Measurements from ENCODE around the gene LINC00237. TPM values are rescaled to one million over a fixed set of nuclear protein-coding genes. Genes with fewer than 3 reads are reported as not detected.

The LINC00237 gene
- total RNA-seq, 1 experiment from 2014 or later = not detected

DNA sequence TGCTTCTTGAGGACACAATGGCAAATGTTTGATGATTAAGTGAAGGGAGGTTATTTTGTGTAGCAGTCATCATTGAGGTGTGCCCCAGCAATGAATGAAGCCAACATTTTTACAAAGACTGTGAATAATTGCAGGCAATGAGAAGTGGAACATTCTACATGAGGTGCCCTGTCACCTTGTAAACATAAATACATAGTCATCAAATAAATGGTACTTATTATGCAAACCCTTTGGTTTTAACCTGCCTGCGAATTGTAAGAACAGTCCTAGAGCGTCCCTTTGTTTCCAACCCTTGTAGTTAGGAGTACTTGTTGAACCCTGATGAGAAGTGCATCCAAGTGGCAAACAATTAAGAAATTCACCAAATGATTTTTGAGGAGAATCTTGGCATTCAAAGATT, 12.6 kb upstream of the LINC00237 start:
- ChIA-PET CTCF (interaction anchor here (0.9 to 1.1 kb wide), 2 partner anchors 11 to 254 kb away, joined by 4 to 5 read pairs; no protein-coding TSS in a partner anchor), POLR2A (no interaction called here)
- no peak overlapping the region for H3K27ac Mint-ChIP-seq (ENCODE audit: low read depth, unreplicated experiment)
- no TSS peak for BruUV-seq (replicated peaks)
- no peak for DNase-seq (ENCODE audit: unreplicated experiment)
- H3K4me1 Mint-ChIP-seq (ENCODE audit: insufficient read depth, unreplicated experiment) = no peaks in the 10 kb centered on the region
- no peak for TF ChIP-seq CTCF (IDR thresholded peaks at IDR 0.05; ENCODE audit: unreplicated experiment)
- no peaks in the 10 kb centered on the region for H3K9me3 Mint-ChIP-seq (ENCODE audit: unreplicated experiment)
- no peaks in the 10 kb centered on the region for H3K27me3 Mint-ChIP-seq (ENCODE audit: insufficient read depth, unreplicated experiment)
- intact Hi-C loops (cut with micrococcal nuclease) = no loop called here
- no peaks in the 10 kb centered on the region for H3K36me3 Mint-ChIP-seq (ENCODE audit: insufficient read depth, unreplicated experiment)
- no peak overlapping the region for H3K4me3 Mint-ChIP-seq (ENCODE audit: unreplicated experiment)

DNA sequence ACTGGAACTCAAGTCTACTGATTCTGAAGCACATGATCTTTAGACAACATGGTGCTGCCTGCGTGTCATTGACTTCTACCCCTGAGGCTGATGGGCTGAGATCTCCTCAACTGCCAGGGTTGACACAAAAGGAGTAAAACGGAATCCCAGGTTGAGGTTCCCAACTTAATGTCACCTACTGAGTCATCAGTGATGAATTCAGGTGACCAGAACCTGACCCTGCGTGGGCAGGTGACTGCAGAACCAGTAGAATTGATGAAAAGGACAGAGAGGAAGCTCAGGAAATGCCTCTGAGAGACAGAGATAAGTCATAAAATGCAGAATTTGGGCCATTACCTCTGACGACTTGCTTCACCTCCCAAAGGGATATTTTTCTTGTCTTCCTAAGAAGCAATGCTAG, 12.0 kb upstream of the LINC00237 start:
- BruUV-seq (replicated peaks) = no TSS peak
- Mint-ChIP-seq H3K4me3 (ENCODE audit: unreplicated experiment) (no peak overlapping the region), H3K9me3 (ENCODE audit: unreplicated experiment) (no peaks in the 10 kb centered on the region), H3K27ac (ENCODE audit: low read depth, unreplicated experiment) (no peak overlapping the region), H3K4me1 (ENCODE audit: insufficient read depth, unreplicated experiment) (no peaks in the 10 kb centered on the region), H3K36me3 (ENCODE audit: insufficient read depth, unreplicated experiment) (no peaks in the 10 kb centered on the region), H3K27me3 (ENCODE audit: insufficient read depth, unreplicated experiment) (no peaks in the 10 kb centered on the region)
- no peak for DNase-seq (ENCODE audit: unreplicated experiment)
- intact Hi-C loops (cut with micrococcal nuclease) = no loop called here
- CTCF ChIA-PET = interaction anchor here (0.7 kb wide), 1 partner anchor 119 kb away, joined by 5 read pairs; no protein-coding TSS in a partner anchor
- POLR2A ChIA-PET = no interaction called here
- TF ChIP-seq CTCF (IDR thresholded peaks at IDR 0.05; ENCODE audit: unreplicated experiment) = no peak

DNA sequence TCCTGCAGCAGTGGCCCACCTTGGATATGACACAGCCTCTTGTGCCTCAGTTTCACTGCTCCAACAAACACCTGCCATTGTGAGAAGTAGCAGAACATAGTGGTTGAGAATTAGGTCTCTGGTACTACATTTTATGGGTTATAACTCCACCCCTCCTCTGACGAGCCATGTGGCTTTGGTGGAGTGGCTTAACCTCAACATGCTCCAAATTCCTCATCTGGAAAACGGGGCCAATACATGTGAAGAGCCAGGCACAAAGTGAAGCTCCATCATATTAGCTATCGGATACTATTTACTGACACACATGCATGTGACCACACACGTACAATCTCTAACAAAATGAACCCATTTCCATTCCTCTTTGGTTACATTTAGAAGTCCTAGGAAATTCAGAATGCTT, 11.4 kb upstream of the LINC00237 start:
- no TSS peak for BruUV-seq (replicated peaks)
- no peaks in the 10 kb centered on the region for H3K27me3 Mint-ChIP-seq (ENCODE audit: insufficient read depth, unreplicated experiment)
- H3K36me3 Mint-ChIP-seq (ENCODE audit: insufficient read depth, unreplicated experiment) = no peaks in the 10 kb centered on the region
- ChIA-PET POLR2A (interaction anchor here (0.7 to 1.0 kb wide), 2 partner anchors 10 to 215 kb away, joined by 3 read pairs; no protein-coding TSS in a partner anchor), CTCF (interaction anchor here (0.5 to 1.1 kb wide), 2 partner anchors 176 to 253 kb away, joined by 3 read pairs; no protein-coding TSS in a partner anchor)
- no peak for DNase-seq (ENCODE audit: unreplicated experiment)
- no peaks in the 10 kb centered on the region for H3K4me1 Mint-ChIP-seq (ENCODE audit: insufficient read depth, unreplicated experiment)
- H3K9me3 Mint-ChIP-seq (ENCODE audit: unreplicated experiment) = no peaks in the 10 kb centered on the region
- intact Hi-C loops (cut with micrococcal nuclease) = no loop called here
- TF ChIP-seq CTCF (IDR thresholded peaks at IDR 0.05; ENCODE audit: unreplicated experiment) = no peak
- H3K27ac Mint-ChIP-seq (ENCODE audit: low read depth, unreplicated experiment) = no peak overlapping the region
- no peak overlapping the region for H3K4me3 Mint-ChIP-seq (ENCODE audit: unreplicated experiment)

- ChIA-PET CTCF (interaction anchor here (0.6 to 1.8 kb wide), 7 partner anchors 8 to 390 kb away, joined by 3 to 10 read pairs (median 4); partner anchors contain the start of genes KIZ and LINC00237), POLR2A (interaction anchor here (0.6 kb wide), 1 partner anchor 179 kb away, joined by 3 read pairs; no protein-coding TSS in a partner anchor)
- no peaks in the 10 kb centered on the region for H3K27me3 Mint-ChIP-seq (ENCODE audit: insufficient read depth, unreplicated experiment)
- no peak for DNase-seq (ENCODE audit: unreplicated experiment)
- intact Hi-C loops (cut with micrococcal nuclease) = no loop called here
- H3K36me3 Mint-ChIP-seq (ENCODE audit: insufficient read depth, unreplicated experiment) = no peaks in the 10 kb centered on the region
- no peak overlapping the region for H3K4me3 Mint-ChIP-seq (ENCODE audit: unreplicated experiment)
- no peaks in the 10 kb centered on the region for H3K4me1 Mint-ChIP-seq (ENCODE audit: insufficient read depth, unreplicated experiment)
- H3K27ac Mint-ChIP-seq (ENCODE audit: low read depth, unreplicated experiment) = no peak overlapping the region
- no TSS peak for BruUV-seq (replicated peaks)
- H3K9me3 Mint-ChIP-seq (ENCODE audit: unreplicated experiment) = no peaks in the 10 kb centered on the region
- no peak for TF ChIP-seq CTCF (IDR thresholded peaks at IDR 0.05; ENCODE audit: unreplicated experiment)
These were observed 8.4 kb upstream of the LINC00237 start for GRCh38 chr20:21114584-21114983.
